ENCODE data around the gene GPSM3. TPM values are rescaled to one million over a fixed set of nuclear protein-coding genes. Genes with fewer than 3 reads are reported as not detected.

GPSM3 gene
- total and polyA plus RNA-seq, 4 donors, result 2.3 to 8.0 (median 6.3) TPM

DNA sequence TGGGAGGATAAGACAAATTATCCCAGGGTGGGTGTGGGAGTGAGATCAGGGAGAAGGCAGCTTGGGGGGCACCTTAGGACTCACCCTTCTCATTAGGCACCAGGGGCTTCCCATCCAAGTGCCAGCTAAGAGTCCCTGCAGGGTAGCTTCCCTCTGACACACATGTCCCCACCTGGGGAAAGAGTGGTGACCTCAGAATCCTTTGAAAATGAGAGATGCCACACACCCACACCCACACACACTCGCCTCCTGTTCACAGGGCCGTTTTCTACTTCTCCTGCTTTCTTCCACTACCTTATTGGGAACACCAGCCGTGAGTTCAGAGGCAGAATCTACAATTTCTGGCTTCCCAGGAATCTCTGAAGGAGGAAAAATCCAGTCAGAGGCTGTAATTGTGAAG, 9.4 kb downstream of the GPSM3 start:
- Histone ChIP-seq H3K36me3 (ENCODE audit: control insufficient read depth in 4 of 4, insufficient read depth in 3 of 4, low read depth in 1 of 4, low read length in 3 of 4) (peaks cover 0 to 35% (median 19%) of the 10 kb centered on the region in 4 donors), H3K4me3 (ENCODE audit: low read depth in 1 of 3, low read length in 3 of 3) (no peak overlapping the region), H3K4me1 (ENCODE audit: control insufficient read depth in 4 of 4, insufficient read depth in 4 of 4, low read length in 3 of 4) (peaks cover 0 to 18% (median 15%) of the 10 kb centered on the region in 4 donors), H3K27me3 (ENCODE audit: control insufficient read depth in 4 of 4, insufficient read depth in 4 of 4, low read length in 3 of 4) (no peaks in the 10 kb centered on the region), H3K9ac (ENCODE audit: low read depth in 1 of 2, low read length in 2 of 2) (no peak overlapping the region), H3K27ac (ENCODE audit: low read depth in 1 of 2, low read length in 2 of 2) (peak overlapping the region in 1 of 2 donors; percentile 25), H3K9me3 (ENCODE audit: control insufficient read depth in 4 of 4, low read length in 3 of 4) (no peaks in the 10 kb centered on the region)
- 88% methylated on average over 3 of the region's 3 CpGs for WGBS
- TF ChIP-seq TAF1 (conservative IDR thresholded peaks at IDR 0.05), result no peak
- no peak for TF ChIP-seq EGR1 (IDR thresholded peaks at IDR 0.05; ENCODE audit: low read depth in 2 of 2)
- no peak for TF ChIP-seq FOXA2 (IDR thresholded peaks at IDR 0.05)
- no peak for TF ChIP-seq RXRA (IDR thresholded peaks at IDR 0.05)
- no peak for TF ChIP-seq SP1 (IDR thresholded peaks at IDR 0.05)
- TF ChIP-seq RAD21 (IDR thresholded peaks at IDR 0.05), result no peak
- no peak for TF ChIP-seq HNF4G (IDR thresholded peaks at IDR 0.05)
- TF ChIP-seq ZBTB33 (IDR thresholded peaks at IDR 0.05), result no peak
- TF ChIP-seq, protein P1, sequence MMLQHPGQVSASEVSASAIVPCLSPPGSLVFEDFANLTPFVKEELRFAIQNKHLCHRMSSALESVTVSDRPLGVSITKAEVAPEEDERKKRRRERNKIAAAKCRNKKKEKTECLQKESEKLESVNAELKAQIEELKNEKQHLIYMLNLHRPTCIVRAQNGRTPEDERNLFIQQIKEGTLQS (IDR thresholded peaks at IDR 0.05), result no peak
- TF ChIP-seq NR2F2 (IDR thresholded peaks at IDR 0.05), result no peak
- no peak for TF ChIP-seq FOXA1 (IDR thresholded peaks at IDR 0.05)
- no peak for TF ChIP-seq JUND (IDR thresholded peaks at IDR 0.05)
- no peak for TF ChIP-seq CTCF (IDR thresholded peaks at IDR 0.05; ENCODE audit: low read depth, low read length, missing input control)
- no peak for TF ChIP-seq REST (IDR thresholded peaks at IDR 0.05)
- no peak for DNase-seq (ENCODE audit: low spot score)

DNA sequence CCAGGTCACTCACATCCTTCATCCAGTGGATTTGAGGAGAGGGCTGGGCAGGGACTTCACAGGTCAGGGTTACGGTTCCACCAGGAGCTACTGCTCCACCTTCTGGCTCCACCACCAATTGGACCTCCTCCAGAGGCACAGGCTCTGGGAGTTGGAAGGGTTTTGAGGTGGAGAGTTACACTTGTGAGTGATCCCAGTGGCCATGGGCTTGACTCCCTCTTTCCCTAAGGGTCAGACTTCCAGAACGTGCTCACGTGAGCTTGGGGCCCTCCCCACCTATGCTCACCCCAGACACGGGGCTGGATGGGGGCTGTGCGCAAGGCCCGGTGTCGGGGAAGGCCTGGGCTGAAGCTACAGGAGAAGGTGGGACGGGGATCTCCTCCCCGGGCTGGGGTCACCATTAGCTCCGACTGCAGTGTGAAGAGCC, 9.9 kb downstream of the GPSM3 start:
- H3K9me3 ChIP-seq (ENCODE audit: control insufficient read depth in 4 of 4, low read length in 3 of 4), result no peaks in the 10 kb centered on the region
- H3K27me3 ChIP-seq (ENCODE audit: control insufficient read depth in 4 of 4, insufficient read depth in 4 of 4, low read length in 3 of 4), result no peaks in the 10 kb centered on the region
- H3K27ac ChIP-seq (ENCODE audit: low read depth in 1 of 2, low read length in 2 of 2), result no peak overlapping the region
- peaks cover 0 to 33% (median 17%) of the 10 kb centered on the region in 4 donors for H3K36me3 ChIP-seq (ENCODE audit: control insufficient read depth in 4 of 4, insufficient read depth in 3 of 4, low read depth in 1 of 4, low read length in 3 of 4)
- no peak overlapping the region for H3K4me3 ChIP-seq (ENCODE audit: low read depth in 1 of 3, low read length in 3 of 3)
- H3K4me1 ChIP-seq (ENCODE audit: control insufficient read depth in 4 of 4, insufficient read depth in 4 of 4, low read length in 3 of 4), result peaks cover 0 to 15% (median 14%) of the 10 kb centered on the region in 4 donors
- 93% methylated on average over 10 of the region's 10 CpGs for WGBS
- H3K9ac ChIP-seq (ENCODE audit: low read depth in 1 of 2, low read length in 2 of 2), result no peak overlapping the region
- TF ChIP-seq JUND (IDR thresholded peaks at IDR 0.05), result no peak
- no peak for TF ChIP-seq RAD21 (IDR thresholded peaks at IDR 0.05)
- no peak for TF ChIP-seq MAX (IDR thresholded peaks at IDR 0.05)
- no peak for TF ChIP-seq ZBTB33 (IDR thresholded peaks at IDR 0.05)
- TF ChIP-seq TAF1 (conservative IDR thresholded peaks at IDR 0.05), result no peak
- no peak for TF ChIP-seq GABPA (IDR thresholded peaks at IDR 0.05 in 1 of 2, conservative IDR thresholded peaks at IDR 0.05 in 1 of 2)
- no peak for TF ChIP-seq CTCF (IDR thresholded peaks at IDR 0.05; ENCODE audit: low read depth, low read length, missing input control)
- TF ChIP-seq FOXA2 (IDR thresholded peaks at IDR 0.05), result no peak
- no peak for TF ChIP-seq NR2F2 (IDR thresholded peaks at IDR 0.05)
- TF ChIP-seq HNF4A (conservative IDR thresholded peaks at IDR 0.05), result no peak
- TF ChIP-seq EGR1 (IDR thresholded peaks at IDR 0.05; ENCODE audit: low read depth in 2 of 2), result no peak
- no peak for TF ChIP-seq SP1 (IDR thresholded peaks at IDR 0.05)
- TF ChIP-seq FOXA1 (IDR thresholded peaks at IDR 0.05), result no peak
- DNase-seq (ENCODE audit: low spot score), result peak; percentile 52

All from liver (tissue), 9 donors.